ENCODE measurements around the gene AATF. TPM values are rescaled to one million over a fixed set of nuclear protein-coding genes. Genes with fewer than 3 reads are reported as not detected.

Gene AATF
- total RNA-seq, 1 donor from 2014 or later = 54.5 TPM

- DNase-seq (ENCODE audit: low read depth) = no peak
- TF ChIP-seq CTCF (IDR thresholded peaks at IDR 0.05; ENCODE audit: insufficient read depth, low read length, poor library complexity, severe bottlenecking) = no peak
- H3K4me3 ChIP-seq (ENCODE audit: low read depth, low read length) = no peak overlapping the region
- no peaks in the 10 kb centered on the region for H3K27me3 ChIP-seq (ENCODE audit: control insufficient read depth, insufficient read depth, low read length)
- H3K36me3 ChIP-seq (ENCODE audit: control insufficient read depth, insufficient read depth, low read length) = peaks cover 3% of the 10 kb centered on the region
Measured at GRCh38 chr17:36989173-36989572, 40.4 kb downstream of the AATF start.

- DNase-seq (ENCODE audit: low read depth) = no peak
- Histone ChIP-seq H3K36me3 (ENCODE audit: control insufficient read depth, insufficient read depth, low read length) (peaks cover 4% of the 10 kb centered on the region), H3K4me3 (ENCODE audit: low read depth, low read length) (no peak overlapping the region), H3K27me3 (ENCODE audit: control insufficient read depth, insufficient read depth, low read length) (no peaks in the 10 kb centered on the region)
- no peak for TF ChIP-seq CTCF (IDR thresholded peaks at IDR 0.05; ENCODE audit: insufficient read depth, low read length, poor library complexity, severe bottlenecking)
Measured at GRCh38 chr17:36992701-36993100, 43.9 kb downstream of the AATF start.

GRCh38 chr17:36993227-36993626, 44.5 kb downstream of the AATF start:
- no peak for DNase-seq (ENCODE audit: low read depth)
- TF ChIP-seq CTCF (IDR thresholded peaks at IDR 0.05; ENCODE audit: insufficient read depth, low read length, poor library complexity, severe bottlenecking) = no peak
- Histone ChIP-seq H3K27me3 (ENCODE audit: control insufficient read depth, insufficient read depth, low read length) (no peaks in the 10 kb centered on the region), H3K4me3 (ENCODE audit: low read depth, low read length) (no peak overlapping the region), H3K36me3 (ENCODE audit: control insufficient read depth, insufficient read depth, low read length) (peaks cover 4% of the 10 kb centered on the region)

GRCh38 chr17:36994438-36994837, 45.7 kb downstream of the AATF start:
- no peak for TF ChIP-seq CTCF (IDR thresholded peaks at IDR 0.05; ENCODE audit: insufficient read depth, low read length, poor library complexity, severe bottlenecking)
- H3K27me3 ChIP-seq (ENCODE audit: control insufficient read depth, insufficient read depth, low read length) = no peaks in the 10 kb centered on the region
- DNase-seq (ENCODE audit: low read depth) = no peak
- no peak overlapping the region for H3K4me3 ChIP-seq (ENCODE audit: low read depth, low read length)
- H3K36me3 ChIP-seq (ENCODE audit: control insufficient read depth, insufficient read depth, low read length) = peaks cover 3% of the 10 kb centered on the region

- no peak for TF ChIP-seq CTCF (IDR thresholded peaks at IDR 0.05; ENCODE audit: insufficient read depth, low read length, poor library complexity, severe bottlenecking)
- DNase-seq (ENCODE audit: low read depth) = no peak
- peaks cover 1% of the 10 kb centered on the region for H3K36me3 ChIP-seq (ENCODE audit: control insufficient read depth, insufficient read depth, low read length)
- H3K27me3 ChIP-seq (ENCODE audit: control insufficient read depth, insufficient read depth, low read length) = no peaks in the 10 kb centered on the region
- no peak overlapping the region for H3K4me3 ChIP-seq (ENCODE audit: low read depth, low read length)
Measured at GRCh38 chr17:36999471-36999870, 50.7 kb downstream of the AATF start.

GRCh38 chr17:37016780-37017179, 68.0 kb downstream of the AATF start:
- no peaks in the 10 kb centered on the region for H3K27me3 ChIP-seq (ENCODE audit: control insufficient read depth, insufficient read depth, low read length)
- no peak for TF ChIP-seq CTCF (IDR thresholded peaks at IDR 0.05; ENCODE audit: insufficient read depth, low read length, poor library complexity, severe bottlenecking)
- no peak overlapping the region for H3K4me3 ChIP-seq (ENCODE audit: low read depth, low read length)
- no peak for DNase-seq (ENCODE audit: low read depth)
- H3K36me3 ChIP-seq (ENCODE audit: control insufficient read depth, insufficient read depth, low read length) = no peaks in the 10 kb centered on the region
